GM18858 (cell line): ENCODE data around the gene CAMKV.
"Not testable (repeated sequence)": the region's sequence is repeated elsewhere in the genome, so short reads cannot be mapped to it uniquely, and the experiment has no call there.

Experiments used
- ATAC-seq: cut with Tn5 transposase; IDR thresholded peaks from one replicate; pipeline ENCODE4 v1.9.1; 2021; ENCODE audit not compliant: unreplicated experiment

The CAMKV gene

GRCh38 chr3:49856181-49857005, 13.3 kb downstream of the CAMKV start, which contains the start of gene TRAIP:
Gene TRAIP (minus strand): TSS chr3:49856564. CDS start chr3:49856453, 111 bp downstream.
- peak; percentile 87 for ATAC-seq

- no peak for ATAC-seq
These were observed 14.0 kb downstream of the CAMKV start for GRCh38 chr3:49855662-49856061.

GRCh38 chr3:49845694-49846093, 24.0 kb downstream of the CAMKV start:
- no peak for ATAC-seq

GRCh38 chr3:49844464-49845183, 25.1 kb downstream of the CAMKV start:
- no peak for ATAC-seq

- no peak for ATAC-seq
These were observed 26.7 kb downstream of the CAMKV start for GRCh38 chr3:49842843-49843517.

- ATAC-seq: no peak
These were observed 27.9 kb downstream of the CAMKV start for GRCh38 chr3:49841806-49842205.

GRCh38 chr3:49841126-49841696, 28.5 kb downstream of the CAMKV start:
- ATAC-seq: no peak

- ATAC-seq: no peak
These were observed 29.3 kb downstream of the CAMKV start for GRCh38 chr3:49840388-49840787.

GRCh38 chr3:49839193-49839809, 30.4 kb downstream of the CAMKV start:
- no peak for ATAC-seq

GRCh38 chr3:49831341-49831740, 38.4 kb downstream of the CAMKV start:
- no peak for ATAC-seq

GRCh38 chr3:49826016-49826415, 43.7 kb downstream of the CAMKV start:
- ATAC-seq: no peak

GRCh38 chr3:49823131-49823530, 46.6 kb downstream of the CAMKV start:
- not testable (repeated sequence) for ATAC-seq

- ATAC-seq: no peak
These were observed 56.1 kb downstream of the CAMKV start, which contains the start of gene UBA7 for GRCh38 chr3:49813497-49814174. Gene UBA7 (minus strand): TSS chr3:49813953. CDS start chr3:49813787, 166 bp downstream.

GRCh38 chr3:49812916-49813496, 56.7 kb downstream of the CAMKV start:
- no peak for ATAC-seq
